Hepatocyte (in vitro differentiated cells): ENCODE data around the gene ANO2.

Experiments used
- EZH2 ChIP-seq: fragments of 200-600 bp; sonication (generic); IDR thresholded peaks from 2 replicates; pipeline ENCODE4 v1.6.1; 2016; ENCODE audit warnings: antibody characterized with exemption, mild to moderate bottlenecking, borderline replicate concordance
- TF ChIP-seq, protein P1 (sequence below): fragments of 200-600 bp; sonication (generic); IDR thresholded peaks from 2 replicates; pipeline ENCODE4 v1.5.1; 2016; ENCODE audit warnings: antibody characterized with exemption, mild to moderate bottlenecking; ENCODE audit not compliant: poor library complexity

DNA sequence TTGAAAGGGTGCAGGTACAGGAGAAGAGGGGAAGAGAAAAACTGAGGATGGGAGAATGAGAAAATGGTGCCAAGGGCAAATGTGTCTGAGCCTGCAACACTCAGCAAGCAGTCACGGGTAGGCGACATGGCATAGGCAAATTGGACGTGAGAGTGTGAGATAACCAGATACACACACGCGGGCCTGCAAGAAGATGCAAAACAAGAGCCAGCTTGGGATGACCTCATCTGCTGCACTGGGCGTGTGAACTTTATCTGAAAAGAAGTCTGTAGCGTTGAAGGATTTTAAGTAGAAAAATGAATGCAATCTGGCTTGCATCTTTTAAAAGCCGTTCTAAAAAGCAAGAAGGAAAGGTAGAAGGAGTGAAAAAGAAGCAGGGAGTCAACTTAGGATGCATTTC lies 352.7 kb downstream of the ANO2 start:
- TF ChIP-seq, protein P1, sequence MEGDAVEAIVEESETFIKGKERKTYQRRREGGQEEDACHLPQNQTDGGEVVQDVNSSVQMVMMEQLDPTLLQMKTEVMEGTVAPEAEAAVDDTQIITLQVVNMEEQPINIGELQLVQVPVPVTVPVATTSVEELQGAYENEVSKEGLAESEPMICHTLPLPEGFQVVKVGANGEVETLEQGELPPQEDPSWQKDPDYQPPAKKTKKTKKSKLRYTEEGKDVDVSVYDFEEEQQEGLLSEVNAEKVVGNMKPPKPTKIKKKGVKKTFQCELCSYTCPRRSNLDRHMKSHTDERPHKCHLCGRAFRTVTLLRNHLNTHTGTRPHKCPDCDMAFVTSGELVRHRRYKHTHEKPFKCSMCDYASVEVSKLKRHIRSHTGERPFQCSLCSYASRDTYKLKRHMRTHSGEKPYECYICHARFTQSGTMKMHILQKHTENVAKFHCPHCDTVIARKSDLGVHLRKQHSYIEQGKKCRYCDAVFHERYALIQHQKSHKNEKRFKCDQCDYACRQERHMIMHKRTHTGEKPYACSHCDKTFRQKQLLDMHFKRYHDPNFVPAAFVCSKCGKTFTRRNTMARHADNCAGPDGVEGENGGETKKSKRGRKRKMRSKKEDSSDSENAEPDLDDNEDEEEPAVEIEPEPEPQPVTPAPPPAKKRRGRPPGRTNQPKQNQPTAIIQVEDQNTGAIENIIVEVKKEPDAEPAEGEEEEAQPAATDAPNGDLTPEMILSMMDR: no peak
- TF ChIP-seq EZH2: no peak
